ENCODE data around the gene RMDN3.

The RMDN3 gene

GRCh38 chr15:40771242-40771641 lies 16.2 kb upstream of the RMDN3 start:
- Histone ChIP-seq H3K4me2 (ENCODE audit: low read length) (no peak overlapping the region), H3K9ac (ENCODE audit: low read depth, low read length) (no peak overlapping the region), H3K27me3 (ENCODE audit: control insufficient read depth, insufficient read depth, low read length) (no peaks in the 10 kb centered on the region), H3K36me3 (ENCODE audit: insufficient read depth, low read length) (peaks cover 61% of the 10 kb centered on the region), H3K9me3 (replicated peaks; ENCODE audit: low read length) (no peaks in the 10 kb centered on the region), H3K4me1 (ENCODE audit: control insufficient read depth, insufficient read depth, low read length) (peaks cover 13% of the 10 kb centered on the region), H3K4me3 (ENCODE audit: low read length) (no peak overlapping the region)

- H3K4me3 ChIP-seq (ENCODE audit: low read length), result no peak overlapping the region
- H3K36me3 ChIP-seq (ENCODE audit: insufficient read depth, low read length), result peaks cover 51% of the 10 kb centered on the region
- H3K27me3 ChIP-seq (ENCODE audit: control insufficient read depth, insufficient read depth, low read length), result no peaks in the 10 kb centered on the region
- H3K9me3 ChIP-seq (replicated peaks; ENCODE audit: low read length), result no peaks in the 10 kb centered on the region
- H3K4me2 ChIP-seq (ENCODE audit: low read length), result no peak overlapping the region
- peaks cover 22% of the 10 kb centered on the region for H3K4me1 ChIP-seq (ENCODE audit: control insufficient read depth, insufficient read depth, low read length)
- H3K9ac ChIP-seq (ENCODE audit: low read depth, low read length), result no peak overlapping the region
Observed at GRCh38 chr15:40770147-40770721, 15.2 kb upstream of the RMDN3 start.

GRCh38 chr15:40769274-40770146 lies 14.5 kb upstream of the RMDN3 start, which contains the start of gene C15orf62:
Gene C15orf62, plus strand, starts transcription at chr15:40769980. Its CDS starts 516 bp downstream, at chr15:40770496.
- Histone ChIP-seq H3K4me3 (ENCODE audit: low read length) (no peak within 1 kb of the TSS), H3K4me2 (ENCODE audit: low read length) (no peak within 1 kb of the TSS), H3K9me3 (replicated peaks; ENCODE audit: low read length) (no peaks in the 10 kb centered on the region), H3K9ac (ENCODE audit: low read depth, low read length) (no peak within 1 kb of the TSS), H3K36me3 (ENCODE audit: insufficient read depth, low read length) (peaks cover 43% of the 10 kb centered on the region), H3K27me3 (ENCODE audit: control insufficient read depth, insufficient read depth, low read length) (no peaks in the 10 kb centered on the region), H3K4me1 (ENCODE audit: control insufficient read depth, insufficient read depth, low read length) (peaks cover 29% of the 10 kb centered on the region)

GRCh38 chr15:40768521-40769273 lies 13.6 kb upstream of the RMDN3 start:
- H3K4me3 ChIP-seq (ENCODE audit: low read length), result no peak overlapping the region
- no peak overlapping the region for H3K9ac ChIP-seq (ENCODE audit: low read depth, low read length)
- H3K4me2 ChIP-seq (ENCODE audit: low read length), result no peak overlapping the region
- peaks cover 37% of the 10 kb centered on the region for H3K36me3 ChIP-seq (ENCODE audit: insufficient read depth, low read length)
- H3K27me3 ChIP-seq (ENCODE audit: control insufficient read depth, insufficient read depth, low read length), result no peaks in the 10 kb centered on the region
- H3K9me3 ChIP-seq (replicated peaks; ENCODE audit: low read length), result no peaks in the 10 kb centered on the region
- peaks cover 38% of the 10 kb centered on the region for H3K4me1 ChIP-seq (ENCODE audit: control insufficient read depth, insufficient read depth, low read length)

- Histone ChIP-seq H3K4me3 (ENCODE audit: low read length) (no peak overlapping the region), H3K36me3 (ENCODE audit: insufficient read depth, low read length) (peaks cover 31% of the 10 kb centered on the region), H3K4me2 (ENCODE audit: low read length) (no peak overlapping the region), H3K9me3 (replicated peaks; ENCODE audit: low read length) (no peaks in the 10 kb centered on the region), H3K4me1 (ENCODE audit: control insufficient read depth, insufficient read depth, low read length) (peaks cover 45% of the 10 kb centered on the region), H3K27me3 (ENCODE audit: control insufficient read depth, insufficient read depth, low read length) (no peaks in the 10 kb centered on the region), H3K9ac (ENCODE audit: low read depth, low read length) (no peak overlapping the region)
Observed at GRCh38 chr15:40767838-40768500, 12.9 kb upstream of the RMDN3 start.

GRCh38 chr15:40766906-40767837 lies 12.1 kb upstream of the RMDN3 start:
- Histone ChIP-seq H3K9ac (ENCODE audit: low read depth, low read length) (no peak overlapping the region), H3K36me3 (ENCODE audit: insufficient read depth, low read length) (peaks cover 30% of the 10 kb centered on the region), H3K4me1 (ENCODE audit: control insufficient read depth, insufficient read depth, low read length) (peaks cover 46% of the 10 kb centered on the region), H3K4me3 (ENCODE audit: low read length) (no peak overlapping the region), H3K4me2 (ENCODE audit: low read length) (no peak overlapping the region), H3K9me3 (replicated peaks; ENCODE audit: low read length) (no peaks in the 10 kb centered on the region), H3K27me3 (ENCODE audit: control insufficient read depth, insufficient read depth, low read length) (no peaks in the 10 kb centered on the region)

- Histone ChIP-seq H3K36me3 (ENCODE audit: insufficient read depth, low read length) (peaks cover 22% of the 10 kb centered on the region), H3K4me1 (ENCODE audit: control insufficient read depth, insufficient read depth, low read length) (peaks cover 46% of the 10 kb centered on the region), H3K4me3 (ENCODE audit: low read length) (no peak overlapping the region), H3K9me3 (replicated peaks; ENCODE audit: low read length) (no peaks in the 10 kb centered on the region), H3K9ac (ENCODE audit: low read depth, low read length) (no peak overlapping the region), H3K27me3 (ENCODE audit: control insufficient read depth, insufficient read depth, low read length) (no peaks in the 10 kb centered on the region), H3K4me2 (ENCODE audit: low read length) (peak overlapping the region; percentile 99)
Observed at GRCh38 chr15:40766194-40766815, 11.3 kb upstream of the RMDN3 start.

- H3K9ac ChIP-seq (ENCODE audit: low read depth, low read length), result peak overlapping the region; percentile 62
- peak overlapping the region; percentile 99 for H3K4me2 ChIP-seq (ENCODE audit: low read length)
- H3K9me3 ChIP-seq (replicated peaks; ENCODE audit: low read length), result no peaks in the 10 kb centered on the region
- peaks cover 46% of the 10 kb centered on the region for H3K4me1 ChIP-seq (ENCODE audit: control insufficient read depth, insufficient read depth, low read length)
- H3K27me3 ChIP-seq (ENCODE audit: control insufficient read depth, insufficient read depth, low read length), result peaks cover 4% of the 10 kb centered on the region
- H3K4me3 ChIP-seq (ENCODE audit: low read length), result peak overlapping the region; percentile 78
- peaks cover 15% of the 10 kb centered on the region for H3K36me3 ChIP-seq (ENCODE audit: insufficient read depth, low read length)
Observed at GRCh38 chr15:40764629-40765103, 9.6 kb upstream of the RMDN3 start.

GRCh38 chr15:40763801-40764628 lies 9.0 kb upstream of the RMDN3 start, which contains the start of gene GCHFR:
Gene GCHFR, plus strand, starts transcription at chr15:40764068. Its CDS starts 113 bp downstream, at chr15:40764181.
- no peaks in the 10 kb centered on the region for H3K9me3 ChIP-seq (replicated peaks; ENCODE audit: low read length)
- H3K36me3 ChIP-seq (ENCODE audit: insufficient read depth, low read length), result peaks cover 13% of the 10 kb centered on the region
- peak within 1 kb of the TSS; percentile 65 for H3K9ac ChIP-seq (ENCODE audit: low read depth, low read length)
- H3K4me2 ChIP-seq (ENCODE audit: low read length), result peak within 1 kb of the TSS; percentile 99
- H3K27me3 ChIP-seq (ENCODE audit: control insufficient read depth, insufficient read depth, low read length), result peaks cover 4% of the 10 kb centered on the region
- H3K4me3 ChIP-seq (ENCODE audit: low read length), result peak within 1 kb of the TSS; percentile 78
- H3K4me1 ChIP-seq (ENCODE audit: control insufficient read depth, insufficient read depth, low read length), result peaks cover 46% of the 10 kb centered on the region
